PC-9 (cell line): ENCODE data around the gene KDM4C. TPM values are rescaled to one million over a fixed set of nuclear protein-coding genes. Genes with fewer than 3 reads are reported as not detected.

Source experiments
- BruUV-seq: library from RNA; stranded (reverse); fragments of 400-500 nt; replicated peaks from 2 replicates; lab custom pipeline; 2021; lab: Mats Ljungman, UMichigan
- CTCF ChIA-PET: fragments of 300-600 bp; sonication (Branson Sonifier 250); formaldehyde crosslinking; loops from one replicate; lab custom pipeline; 2022; ENCODE audit warnings: antibody characterized with exemption; lab: Charles Lee
- POLR2A ChIA-PET: fragments of 300-600 bp; sonication (Branson Sonifier 250); formaldehyde crosslinking; loops from one replicate; lab custom pipeline; 2022; ENCODE audit warnings: antibody characterized with exemption; ENCODE audit not compliant: unreplicated experiment; lab: Charles Lee
- DNase-seq, 2 experiments: peaks; one replicate each; pipeline versions ENCODE4 v3.0.0 to v3.0.0-alpha.2; 2015 to 2022; ENCODE audit warnings: mixed read lengths in 1 of 2
- H2AFZ ChIP-seq: fragments of 200-600 bp; sonication (generic); 2 replicates; pipeline ENCODE4 v1.8.1; 2017; ENCODE audit warnings: antibody characterized with exemption
- H3F3A ChIP-seq: fragments of 200-600 bp; sonication (generic); 2 replicates; pipeline ENCODE4 v1.8.1; 2017; ENCODE audit warnings: antibody characterized with exemption, mild to moderate bottlenecking, low read depth; ENCODE audit not compliant: insufficient read depth
- H3K27ac ChIP-seq: fragments of 200-600 bp; sonication (generic); 2 replicates; pipeline ENCODE4 v1.6.1; 2016; ENCODE audit warnings: mixed run types
- H3K27me3 ChIP-seq: fragments of 200-600 bp; sonication (generic); 2 replicates; pipeline ENCODE4 v1.6.1; 2016; ENCODE audit warnings: low read depth, mixed run types; ENCODE audit not compliant: insufficient read depth
- H3K36me3 ChIP-seq: fragments of 200-600 bp; sonication (generic); 2 replicates; pipeline ENCODE4 v1.6.1; 2016; ENCODE audit warnings: low read depth, mixed run types
- H3K4me1 ChIP-seq: fragments of 200-600 bp; sonication (generic); replicated peaks from 2 replicates; pipeline ENCODE4 v1.6.1; 2016; ENCODE audit warnings: mixed run types; ENCODE audit not compliant: insufficient read depth
- H3K4me2 ChIP-seq: fragments of 200-600 bp; sonication (generic); 2 replicates; pipeline ENCODE4 v1.6.1; 2017; ENCODE audit warnings: mixed run types
- H3K4me3 ChIP-seq: fragments of 200-600 bp; sonication (generic); 2 replicates; pipeline ENCODE4 v1.6.1; 2016; ENCODE audit warnings: mixed run types
- H3K79me2 ChIP-seq: fragments of 200-600 bp; sonication (generic); 2 replicates; pipeline ENCODE4 v1.6.1; 2017; ENCODE audit warnings: low read depth, mixed run types
- H3K9me2 ChIP-seq: fragments of 200-600 bp; sonication (generic); 2 replicates; pipeline ENCODE4 v1.8.1; 2017; ENCODE audit warnings: mild to moderate bottlenecking; ENCODE audit not compliant: insufficient read depth
- H3K9me3 ChIP-seq: fragments of 200-600 bp; sonication (generic); 2 replicates; pipeline ENCODE4 v1.8.1; 2016; ENCODE audit warnings: low read depth; ENCODE audit not compliant: insufficient read depth
- H4K20me1 ChIP-seq: fragments of 200-600 bp; sonication (generic); 2 replicates; pipeline ENCODE4 v1.8.1; 2017; ENCODE audit not compliant: insufficient read depth
- EZH2 ChIP-seq: fragments of 200-600 bp; sonication (generic); IDR thresholded peaks from 2 replicates; pipeline ENCODE4 v1.8.0; 2017; ENCODE audit warnings: antibody characterized with exemption, low read depth
- intact Hi-C: fragments of 100-400 bp; cut with micrococcal nuclease; formaldehyde crosslinking; loops from one replicate; pipeline ENCODE4 v1.10.0; 2022; ENCODE audit not compliant: unreplicated experiment
- total RNA-seq: library from RNA; stranded (reverse); gene quantifications from 2 replicates; pipeline ENCODE4 v1.2.3, GENCODE V29; 2021
- TF ChIP-seq, protein P1 (sequence below): fragments of 200-600 bp; sonication (generic); conservative IDR thresholded peaks from 2 replicates; pipeline ENCODE4 v1.6.1; 2017; ENCODE audit warnings: mixed run types, antibody characterized with exemption, mild to moderate bottlenecking, moderate library complexity

The KDM4C gene
- total RNA-seq, 1 experiment from 2014 or later, result 12.9 TPM

GRCh38 chr9:6834306-6834705 is 76.5 kb downstream of the KDM4C start:
- Histone ChIP-seq H3K36me3 (no peaks in the 10 kb centered on the region), H4K20me1 (no peaks in the 10 kb centered on the region), H3K9me2 (no peaks in the 10 kb centered on the region), H3K4me2 (no peak overlapping the region), H3F3A (no peaks in the 10 kb centered on the region), H3K9me3 (no peaks in the 10 kb centered on the region), H3K4me1 (no peaks in the 10 kb centered on the region), H3K27me3 (no peaks in the 10 kb centered on the region), H2AFZ (no peak overlapping the region), H3K4me3 (no peak overlapping the region), H3K79me2 (no peaks in the 10 kb centered on the region), H3K27ac (no peak overlapping the region)
- DNase-seq, result no peak
- ChIA-PET POLR2A (no interaction called here), CTCF (no interaction called here)
- BruUV-seq, result no TSS peak
- TF ChIP-seq EZH2, result no peak
- TF ChIP-seq, protein P1, sequence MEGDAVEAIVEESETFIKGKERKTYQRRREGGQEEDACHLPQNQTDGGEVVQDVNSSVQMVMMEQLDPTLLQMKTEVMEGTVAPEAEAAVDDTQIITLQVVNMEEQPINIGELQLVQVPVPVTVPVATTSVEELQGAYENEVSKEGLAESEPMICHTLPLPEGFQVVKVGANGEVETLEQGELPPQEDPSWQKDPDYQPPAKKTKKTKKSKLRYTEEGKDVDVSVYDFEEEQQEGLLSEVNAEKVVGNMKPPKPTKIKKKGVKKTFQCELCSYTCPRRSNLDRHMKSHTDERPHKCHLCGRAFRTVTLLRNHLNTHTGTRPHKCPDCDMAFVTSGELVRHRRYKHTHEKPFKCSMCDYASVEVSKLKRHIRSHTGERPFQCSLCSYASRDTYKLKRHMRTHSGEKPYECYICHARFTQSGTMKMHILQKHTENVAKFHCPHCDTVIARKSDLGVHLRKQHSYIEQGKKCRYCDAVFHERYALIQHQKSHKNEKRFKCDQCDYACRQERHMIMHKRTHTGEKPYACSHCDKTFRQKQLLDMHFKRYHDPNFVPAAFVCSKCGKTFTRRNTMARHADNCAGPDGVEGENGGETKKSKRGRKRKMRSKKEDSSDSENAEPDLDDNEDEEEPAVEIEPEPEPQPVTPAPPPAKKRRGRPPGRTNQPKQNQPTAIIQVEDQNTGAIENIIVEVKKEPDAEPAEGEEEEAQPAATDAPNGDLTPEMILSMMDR, result no peak
- intact Hi-C loops, result no loop called here

DNA sequence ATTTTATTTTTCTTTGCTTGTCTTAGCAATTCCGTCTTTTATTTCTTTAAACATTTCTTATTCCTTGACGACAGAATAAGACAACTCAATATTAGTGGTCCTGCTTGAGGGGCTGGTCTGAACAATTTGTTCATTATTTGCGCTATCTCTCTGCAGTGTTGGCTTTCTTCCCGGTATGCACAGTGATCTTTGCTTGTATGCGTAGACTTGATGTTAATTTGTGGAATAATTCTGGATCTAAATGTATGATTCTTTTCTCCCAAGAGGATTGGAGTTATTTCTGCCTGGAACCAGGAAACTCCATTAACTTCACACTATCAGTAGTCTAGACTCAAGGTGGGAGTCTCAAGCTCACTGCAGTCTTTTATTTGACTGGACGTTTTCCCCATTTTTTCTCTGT is 80.4 kb downstream of the KDM4C start:
- ChIA-PET POLR2A (no interaction called here), CTCF (no interaction called here)
- Histone ChIP-seq H3K4me3 (no peak overlapping the region), H3K9me3 (no peaks in the 10 kb centered on the region), H4K20me1 (no peaks in the 10 kb centered on the region), H3K4me1 (no peaks in the 10 kb centered on the region), H3K27me3 (no peaks in the 10 kb centered on the region), H3K36me3 (no peaks in the 10 kb centered on the region), H3K27ac (no peak overlapping the region), H2AFZ (no peak overlapping the region), H3K4me2 (no peak overlapping the region), H3K79me2 (no peaks in the 10 kb centered on the region), H3K9me2 (no peaks in the 10 kb centered on the region), H3F3A (no peaks in the 10 kb centered on the region)
- intact Hi-C loops, result no loop called here
- BruUV-seq, result no TSS peak
- DNase-seq, result no peak
- TF ChIP-seq, protein P1, result no peak
- no peak for TF ChIP-seq EZH2

DNA sequence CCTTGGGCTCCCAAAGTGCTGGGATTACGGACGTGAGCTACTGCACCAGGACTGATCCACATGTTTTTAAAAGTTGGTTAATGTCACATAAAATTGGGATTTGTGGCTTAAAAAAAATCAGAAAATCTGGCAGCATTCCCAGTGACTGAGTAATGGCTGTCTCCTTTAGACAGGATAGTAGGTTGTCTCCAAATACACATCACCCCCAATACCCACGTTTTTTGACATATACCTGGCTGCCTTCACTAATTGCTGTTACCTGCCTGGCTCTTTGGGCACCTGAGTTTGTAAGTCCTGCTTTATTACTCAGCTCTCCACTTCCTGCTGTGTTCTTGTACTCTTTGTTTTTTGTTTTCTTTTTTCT is 84.8 kb downstream of the KDM4C start:
- CTCF ChIA-PET, result no interaction called here
- no peaks in the 10 kb centered on the region for H3K4me1 ChIP-seq
- DNase-seq, result no peak
- TF ChIP-seq, protein P1, result no peak
- no peak for TF ChIP-seq EZH2
- no peaks in the 10 kb centered on the region for H3K9me3 ChIP-seq
- H2AFZ ChIP-seq, result no peak overlapping the region
- POLR2A ChIA-PET, result no interaction called here
- no peak overlapping the region for H3K4me3 ChIP-seq
- no peaks in the 10 kb centered on the region for H3K27me3 ChIP-seq
- BruUV-seq, result no TSS peak
- H3F3A ChIP-seq, result no peaks in the 10 kb centered on the region
- no peaks in the 10 kb centered on the region for H3K36me3 ChIP-seq
- intact Hi-C loops, result no loop called here
- H3K9me2 ChIP-seq, result no peaks in the 10 kb centered on the region
- no peak overlapping the region for H3K27ac ChIP-seq
- H3K79me2 ChIP-seq, result no peaks in the 10 kb centered on the region
- no peak overlapping the region for H3K4me2 ChIP-seq
- no peaks in the 10 kb centered on the region for H4K20me1 ChIP-seq
